GM23338 (cell line): ENCODE measurements around the gene LPP. TPM values are rescaled to one million over a fixed set of nuclear protein-coding genes. Genes with fewer than 3 reads are reported as not detected.

Experiments used
- ATAC-seq: fragments of 200-7000 bp; cut with Tn5 transposase; 3 replicates; pipeline ENCODE4 v1.9.1; 2020
- DNase-seq: peaks from one replicate; pipeline ENCODE4 v3.0.0-alpha.2; 2015; ENCODE audit warnings: low spot score
- H2AFZ ChIP-seq: fragments of 200-600 bp; sonication (generic); 2 replicates; pipeline ENCODE4 v1.8.0; 2016; ENCODE audit warnings: antibody characterized with exemption, mild to moderate bottlenecking, moderate library complexity
- H3F3A ChIP-seq: fragments of 200-600 bp; sonication (generic); replicated peaks from 2 replicates; pipeline ENCODE4 v1.8.0; 2017; ENCODE audit warnings: antibody characterized with exemption, mixed run types, low read depth
- H3K27ac ChIP-seq: fragments of 200-600 bp; sonication (generic); 2 replicates; pipeline ENCODE4 v1.6.1; 2016; ENCODE audit warnings: low read depth
- H3K27me3 ChIP-seq: fragments of 200-600 bp; sonication (generic); 2 replicates; pipeline ENCODE4 v1.8.0; 2016; ENCODE audit warnings: mild to moderate bottlenecking, mixed run types, moderate library complexity; ENCODE audit not compliant: insufficient read depth
- H3K36me3 ChIP-seq: fragments of 200-600 bp; sonication (generic); 2 replicates; pipeline ENCODE4 v1.8.0; 2016; ENCODE audit warnings: mild to moderate bottlenecking; ENCODE audit not compliant: insufficient read depth
- H3K4me1 ChIP-seq: fragments of 200-600 bp; sonication (generic); 2 replicates; pipeline ENCODE4 v1.8.0; 2016; ENCODE audit warnings: mild to moderate bottlenecking, moderate library complexity; ENCODE audit not compliant: insufficient read depth
- H3K4me2 ChIP-seq: fragments of 200-600 bp; sonication (generic); 2 replicates; pipeline ENCODE4 v1.7.1; 2017; ENCODE audit warnings: mixed run types
- H3K4me3 ChIP-seq: fragments of 200-600 bp; sonication (generic); 2 replicates; pipeline ENCODE4 v1.6.1; 2016; ENCODE audit warnings: mixed run types
- H3K79me2 ChIP-seq: fragments of 200-600 bp; sonication (generic); replicated peaks from 2 replicates; pipeline ENCODE4 v1.8.0; 2017; ENCODE audit warnings: mild to moderate bottlenecking; ENCODE audit not compliant: insufficient read depth
- H3K9me2 ChIP-seq: fragments of 200-600 bp; sonication (generic); 2 replicates; pipeline ENCODE4 v1.8.0; 2017; ENCODE audit not compliant: insufficient read depth
- H4K20me1 ChIP-seq: fragments of 200-600 bp; sonication (generic); replicated peaks from 2 replicates; pipeline ENCODE4 v1.8.0; 2017; ENCODE audit warnings: mild to moderate bottlenecking; ENCODE audit not compliant: insufficient read depth
- H3K27ac Mint-ChIP-seq: 2 replicates; pipeline ENCODE4 v1.8.0; 2020; ENCODE audit warnings: inconsistent platforms, mild to moderate bottlenecking, moderate library complexity, mixed read lengths
- H3K27me3 Mint-ChIP-seq: 3 replicates; pipeline ENCODE4 v1.8.0; 2022; ENCODE audit warnings: low read depth, mild to moderate bottlenecking, moderate library complexity, mixed read lengths, inconsistent platforms; ENCODE audit not compliant: insufficient read depth, poor library complexity
- H3K36me3 Mint-ChIP-seq: 3 replicates; pipeline ENCODE4 v1.8.0; 2021; ENCODE audit warnings: low read depth, mild to moderate bottlenecking, inconsistent platforms, moderate library complexity, mixed read lengths
- H3K4me1 Mint-ChIP-seq: 3 replicates; pipeline ENCODE4 v1.8.0; 2020; ENCODE audit warnings: mild to moderate bottlenecking, inconsistent platforms, mixed read lengths
- H3K4me3 Mint-ChIP-seq: 3 replicates; pipeline ENCODE4 v1.8.0; 2021; ENCODE audit warnings: moderate library complexity, mild to moderate bottlenecking, inconsistent platforms, mixed read lengths
- H3K9me3 Mint-ChIP-seq: 3 replicates; pipeline ENCODE4 v1.8.0; 2020; ENCODE audit warnings: moderate library complexity, mild to moderate bottlenecking, inconsistent platforms, mixed read lengths
- CTCF ChIP-seq, 2 experiments: fragments of 200-600 bp in 1 of 2; sonication (generic) in 1 of 2; conservative IDR thresholded peaks; 2 replicates each; pipeline versions ENCODE4 v1.5.1 to v1.6.1; 2016 to 2017; ENCODE audit warnings: antibody characterized with exemption in 2 of 2, low read depth in 2 of 2, mild to moderate bottlenecking in 2 of 2, moderate library complexity in 1 of 2
- EZH2 ChIP-seq: fragments of 200-600 bp; sonication (generic); IDR thresholded peaks from one replicate; pipeline ENCODE4 v1.8.0; 2017; ENCODE audit warnings: antibody characterized with exemption, mild to moderate bottlenecking, low read depth; ENCODE audit not compliant: unreplicated experiment
- EZH2phosphoT487 ChIP-seq: fragments of 200-600 bp; sonication (generic); IDR thresholded peaks from one replicate; pipeline ENCODE4 v1.8.1; 2018; ENCODE audit warnings: antibody characterized with exemption; ENCODE audit not compliant: unreplicated experiment
- JUNB ChIP-seq: IDR thresholded peaks from one replicate; pipeline ENCODE4 v1.6.1; 2016; ENCODE audit warnings: antibody characterized with exemption; ENCODE audit not compliant: unreplicated experiment
- NANOG ChIP-seq: IDR thresholded peaks from 2 replicates; pipeline ENCODE4 v1.6.1; 2016; ENCODE audit warnings: antibody characterized with exemption, borderline replicate concordance
- REST ChIP-seq: IDR thresholded peaks from one replicate; pipeline ENCODE4 v1.6.1; 2018; ENCODE audit warnings: antibody characterized with exemption; ENCODE audit not compliant: unreplicated experiment
- STAT1 ChIP-seq: IDR thresholded peaks from one replicate; pipeline ENCODE4 v1.6.1; 2016; ENCODE audit warnings: antibody characterized with exemption; ENCODE audit not compliant: unreplicated experiment
- ZNF114 ChIP-seq: fragments of 250-450 bp; sonication (Bioruptor Pico); IDR thresholded peaks from 2 replicates; pipeline ENCODE4 v1.5.0; 2020; ENCODE audit warnings: mild to moderate bottlenecking, moderate library complexity
- ZNF331 ChIP-seq: fragments of 250-450 bp; sonication (Bioruptor Pico); IDR thresholded peaks from 2 replicates; pipeline ENCODE4 v1.5.0; 2020; ENCODE audit warnings: low read depth, mild to moderate bottlenecking, moderate library complexity
- polyA plus RNA-seq: library from polyadenylated mRNA; unstranded; fragments of >200 nt; fragmentation: Nextera tagmentation; extraction: Ambion mirVana; gene quantifications from 2 replicates; pipeline ENCODE4 v1.2.1, GENCODE V29; 2016
- total RNA-seq: library from RNA; depleted of rRNA; stranded (reverse); fragments of >200 nt; shearing (Covaris generic); gene quantifications from 2 replicates; pipeline ENCODE4 v1.2.3, GENCODE V29; 2014
- TF ChIP-seq, protein P1 (sequence below): fragments of 250-450 bp; sonication (Bioruptor Pico); IDR thresholded peaks from 2 replicates; pipeline ENCODE4 v1.5.0; 2020; ENCODE audit warnings: mild to moderate bottlenecking, moderate library complexity
- TF ChIP-seq, protein P2 (sequence below): IDR thresholded peaks from 2 replicates; pipeline ENCODE4 v1.6.1; 2016; ENCODE audit warnings: antibody characterized with exemption

LPP gene
- total and polyA plus RNA-seq, 2 experiments from 2014 or later = 23.0 to 35.2 TPM

DNA sequence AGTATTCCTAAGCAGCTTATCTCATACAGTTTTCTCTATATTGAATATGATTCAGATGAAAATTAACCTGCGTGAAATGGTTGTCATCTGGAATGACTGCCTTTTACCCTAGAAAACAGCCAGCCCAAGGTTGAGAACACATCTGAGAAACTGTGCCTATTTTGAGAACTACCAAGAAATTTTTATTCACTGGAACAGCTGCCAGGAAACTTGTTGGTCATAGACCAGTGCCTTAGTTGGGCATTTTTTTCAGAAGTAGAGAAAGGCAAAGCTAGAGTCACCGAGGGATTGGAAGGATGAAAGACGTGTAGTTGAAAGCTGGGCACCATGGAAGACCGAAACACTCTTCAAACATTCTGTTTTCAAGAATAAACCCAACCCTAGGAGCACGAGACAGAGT is 277.1 kb downstream of the LPP start (continued):
- no peak for TF ChIP-seq CTCF (conservative IDR thresholded peaks at IDR 0.05; ENCODE audit: low read depth in 2 of 2)
- TF ChIP-seq, protein P1, sequence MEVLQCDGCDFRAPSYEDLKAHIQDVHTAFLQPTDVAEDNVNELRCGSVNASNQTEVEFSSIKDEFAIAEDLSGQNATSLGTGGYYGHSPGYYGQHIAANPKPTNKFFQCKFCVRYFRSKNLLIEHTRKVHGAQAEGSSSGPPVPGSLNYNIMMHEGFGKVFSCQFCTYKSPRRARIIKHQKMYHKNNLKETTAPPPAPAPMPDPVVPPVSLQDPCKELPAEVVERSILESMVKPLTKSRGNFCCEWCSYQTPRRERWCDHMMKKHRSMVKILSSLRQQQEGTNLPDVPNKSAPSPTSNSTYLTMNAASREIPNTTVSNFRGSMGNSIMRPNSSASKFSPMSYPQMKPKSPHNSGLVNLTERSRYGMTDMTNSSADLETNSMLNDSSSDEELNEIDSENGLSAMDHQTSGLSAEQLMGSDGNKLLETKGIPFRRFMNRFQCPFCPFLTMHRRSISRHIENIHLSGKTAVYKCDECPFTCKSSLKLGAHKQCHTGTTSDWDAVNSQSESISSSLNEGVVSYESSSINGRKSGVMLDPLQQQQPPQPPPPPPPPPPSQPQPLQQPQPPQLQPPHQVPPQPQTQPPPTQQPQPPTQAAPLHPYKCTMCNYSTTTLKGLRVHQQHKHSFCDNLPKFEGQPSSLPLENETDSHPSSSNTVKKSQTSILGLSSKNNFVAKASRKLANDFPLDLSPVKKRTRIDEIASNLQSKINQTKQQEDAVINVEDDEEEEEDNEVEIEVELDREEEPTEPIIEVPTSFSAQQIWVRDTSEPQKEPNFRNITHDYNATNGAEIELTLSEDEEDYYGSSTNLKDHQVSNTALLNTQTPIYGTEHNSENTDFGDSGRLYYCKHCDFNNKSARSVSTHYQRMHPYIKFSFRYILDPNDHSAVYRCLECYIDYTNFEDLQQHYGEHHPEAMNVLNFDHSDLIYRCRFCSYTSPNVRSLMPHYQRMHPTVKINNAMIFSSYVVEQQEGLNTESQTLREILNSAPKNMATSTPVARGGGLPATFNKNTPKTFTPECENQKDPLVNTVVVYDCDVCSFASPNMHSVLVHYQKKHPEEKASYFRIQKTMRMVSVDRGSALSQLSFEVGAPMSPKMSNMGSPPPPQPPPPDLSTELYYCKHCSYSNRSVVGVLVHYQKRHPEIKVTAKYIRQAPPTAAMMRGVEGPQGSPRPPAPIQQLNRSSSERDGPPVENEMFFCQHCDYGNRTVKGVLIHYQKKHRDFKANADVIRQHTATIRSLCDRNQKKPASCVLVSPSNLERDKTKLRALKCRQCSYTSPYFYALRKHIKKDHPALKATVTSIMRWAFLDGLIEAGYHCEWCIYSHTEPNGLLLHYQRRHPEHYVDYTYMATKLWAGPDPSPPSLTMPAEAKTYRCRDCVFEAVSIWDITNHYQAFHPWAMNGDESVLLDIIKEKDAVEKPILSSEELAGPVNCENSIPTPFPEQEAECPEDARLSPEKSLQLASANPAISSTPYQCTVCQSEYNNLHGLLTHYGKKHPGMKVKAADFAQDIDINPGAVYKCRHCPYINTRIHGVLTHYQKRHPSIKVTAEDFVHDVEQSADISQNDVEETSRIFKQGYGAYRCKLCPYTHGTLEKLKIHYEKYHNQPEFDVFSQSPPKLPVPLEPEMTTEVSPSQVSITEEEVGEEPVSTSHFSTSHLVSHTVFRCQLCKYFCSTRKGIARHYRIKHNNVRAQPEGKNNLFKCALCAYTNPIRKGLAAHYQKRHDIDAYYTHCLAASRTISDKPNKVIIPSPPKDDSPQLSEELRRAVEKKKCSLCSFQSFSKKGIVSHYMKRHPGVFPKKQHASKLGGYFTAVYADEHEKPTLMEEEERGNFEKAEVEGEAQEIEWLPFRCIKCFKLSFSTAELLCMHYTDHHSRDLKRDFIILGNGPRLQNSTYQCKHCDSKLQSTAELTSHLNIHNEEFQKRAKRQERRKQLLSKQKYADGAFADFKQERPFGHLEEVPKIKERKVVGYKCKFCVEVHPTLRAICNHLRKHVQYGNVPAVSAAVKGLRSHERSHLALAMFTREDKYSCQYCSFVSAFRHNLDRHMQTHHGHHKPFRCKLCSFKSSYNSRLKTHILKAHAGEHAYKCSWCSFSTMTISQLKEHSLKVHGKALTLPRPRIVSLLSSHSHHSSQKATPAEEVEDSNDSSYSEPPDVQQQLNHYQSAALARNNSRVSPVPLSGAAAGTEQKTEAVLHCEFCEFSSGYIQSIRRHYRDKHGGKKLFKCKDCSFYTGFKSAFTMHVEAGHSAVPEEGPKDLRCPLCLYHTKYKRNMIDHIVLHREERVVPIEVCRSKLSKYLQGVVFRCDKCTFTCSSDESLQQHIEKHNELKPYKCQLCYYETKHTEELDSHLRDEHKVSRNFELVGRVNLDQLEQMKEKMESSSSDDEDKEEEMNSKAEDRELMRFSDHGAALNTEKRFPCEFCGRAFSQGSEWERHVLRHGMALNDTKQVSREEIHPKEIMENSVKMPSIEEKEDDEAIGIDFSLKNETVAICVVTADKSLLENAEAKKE (CRISPR knock-in tag) = no peak

DNA sequence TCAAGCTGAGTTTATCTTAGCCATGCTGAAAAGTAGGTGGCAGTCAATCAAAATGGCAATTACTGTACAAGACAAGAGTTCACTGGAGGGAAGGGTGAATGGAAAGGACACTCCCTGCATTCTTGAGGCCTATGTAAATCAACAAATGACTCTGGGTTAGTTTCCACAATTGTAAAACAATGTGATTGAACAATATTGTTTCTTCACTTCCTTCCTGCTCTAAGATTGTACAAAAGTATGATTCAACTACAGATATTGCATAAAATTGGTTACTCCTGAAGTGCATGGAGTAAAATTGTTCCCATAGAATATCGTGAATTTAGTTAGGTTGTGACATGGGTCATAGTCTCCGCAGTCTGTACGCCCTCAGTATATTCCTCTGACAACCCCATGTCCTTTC is 277.6 kb downstream of the LPP start:
- Histone ChIP-seq H2AFZ (no peak overlapping the region), H3K9me2 (no peaks in the 10 kb centered on the region), H3K36me3 (no peaks in the 10 kb centered on the region), H3K27me3 (no peaks in the 10 kb centered on the region), H3K79me2 (peaks cover 3% of the 10 kb centered on the region; the same call in 1 of the 2 replicates), H4K20me1 (no peaks in the 10 kb centered on the region), H3K4me1 (no peaks in the 10 kb centered on the region), H3K27ac (no peak overlapping the region), H3F3A (no peaks in the 10 kb centered on the region), H3K4me2 (no peak overlapping the region), H3K4me3 (no peak overlapping the region)
- ATAC-seq (no peak), DNase-seq (no peak)
- Mint-ChIP-seq H3K27me3 (no peaks in the 10 kb centered on the region), H3K9me3 (0 out of 3 replicates have a peak, but pooled peaks cover 2% of the 10 kb centered on the region), H3K27ac (no peak overlapping the region), H3K4me1 (peaks cover 15% of the 10 kb centered on the region; the same call in 2 of the 3 replicates), H3K4me3 (no peak overlapping the region), H3K36me3 (0 out of 3 replicates have a peak, but pooled peaks cover 4% of the 10 kb centered on the region)
- TF ChIP-seq EZH2phosphoT487 = no peak
- TF ChIP-seq JUNB = no peak
- no peak for TF ChIP-seq REST
- TF ChIP-seq, protein P2, sequence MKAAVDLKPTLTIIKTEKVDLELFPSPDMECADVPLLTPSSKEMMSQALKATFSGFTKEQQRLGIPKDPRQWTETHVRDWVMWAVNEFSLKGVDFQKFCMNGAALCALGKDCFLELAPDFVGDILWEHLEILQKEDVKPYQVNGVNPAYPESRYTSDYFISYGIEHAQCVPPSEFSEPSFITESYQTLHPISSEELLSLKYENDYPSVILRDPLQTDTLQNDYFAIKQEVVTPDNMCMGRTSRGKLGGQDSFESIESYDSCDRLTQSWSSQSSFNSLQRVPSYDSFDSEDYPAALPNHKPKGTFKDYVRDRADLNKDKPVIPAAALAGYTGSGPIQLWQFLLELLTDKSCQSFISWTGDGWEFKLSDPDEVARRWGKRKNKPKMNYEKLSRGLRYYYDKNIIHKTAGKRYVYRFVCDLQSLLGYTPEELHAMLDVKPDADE = no peak
- no peak for TF ChIP-seq STAT1
- no peak for TF ChIP-seq NANOG
- no peak for TF ChIP-seq ZNF114 (CRISPR knock-in tag)
- no peak for TF ChIP-seq EZH2
- no peak for TF ChIP-seq ZNF331 (CRISPR knock-in tag)
